GM10248 (cell line): ENCODE measurements around the gene PLCG1.

Experiments
- CTCF ChIA-PET: fragments of 300-600 bp; sonication (Branson Sonifier 250); formaldehyde crosslinking; extraction: SDS; loops from one replicate; lab custom pipeline; 2021; ENCODE audit warnings: antibody characterized with exemption; lab: Yijun Ruan, JAX
- POLR2A ChIA-PET: fragments of 350-650 bp; sonication (Branson Sonifier 250); formaldehyde crosslinking; extraction: SDS; loops from one replicate; lab custom pipeline; 2020; ENCODE audit warnings: antibody characterized with exemption; lab: Yijun Ruan, JAX
- DNase-seq: peaks from one replicate; pipeline ENCODE4 v3.0.0; 2012; ENCODE audit errors: extremely low spot score
- CTCF ChIP-seq: IDR thresholded peaks from 2 replicates; pipeline ENCODE4 v1.5.1; 2012; ENCODE audit warnings: mild to moderate bottlenecking, low read depth; ENCODE audit errors: extremely low read depth, missing control alignments, control extremely low read depth

The PLCG1 gene

DNA sequence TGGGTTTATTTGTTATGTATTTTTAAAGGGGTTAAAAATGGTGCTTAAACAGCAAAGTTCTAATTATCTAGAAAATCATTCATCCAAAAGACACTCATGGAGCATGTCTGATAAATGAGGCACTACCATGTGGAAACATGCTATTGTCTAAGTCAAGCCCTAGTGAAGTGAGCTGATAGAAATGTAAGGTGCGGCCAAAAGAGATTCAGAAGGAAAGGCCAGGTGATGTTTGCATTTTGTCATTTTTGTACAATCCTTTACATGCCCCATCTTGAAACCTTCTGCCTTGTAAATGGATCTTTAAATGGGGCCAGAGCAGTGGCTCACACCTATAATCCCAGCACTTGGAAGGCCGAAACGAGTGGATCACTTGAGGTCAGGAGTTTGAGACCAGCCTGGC lies 77.3 kb downstream of the PLCG1 start:
- no peak for DNase-seq
- ChIA-PET POLR2A (no interaction called here), CTCF (interaction anchor here (1.0 to 1.3 kb wide), 2 partner anchors 18 to 42 kb away, joined by 3 to 4 read pairs; no protein-coding TSS in a partner anchor)
- TF ChIP-seq CTCF, result no peak

- DNase-seq, result no peak
- ChIA-PET CTCF (interaction anchor here (1.0 to 1.3 kb wide), 2 partner anchors 14 to 15 kb away, joined by 3 to 4 read pairs; no protein-coding TSS in a partner anchor), POLR2A (no interaction called here)
- no peak for TF ChIP-seq CTCF
These were observed 80.1 kb downstream of the PLCG1 start for GRCh38 chr20:41217422-41217821.

DNA sequence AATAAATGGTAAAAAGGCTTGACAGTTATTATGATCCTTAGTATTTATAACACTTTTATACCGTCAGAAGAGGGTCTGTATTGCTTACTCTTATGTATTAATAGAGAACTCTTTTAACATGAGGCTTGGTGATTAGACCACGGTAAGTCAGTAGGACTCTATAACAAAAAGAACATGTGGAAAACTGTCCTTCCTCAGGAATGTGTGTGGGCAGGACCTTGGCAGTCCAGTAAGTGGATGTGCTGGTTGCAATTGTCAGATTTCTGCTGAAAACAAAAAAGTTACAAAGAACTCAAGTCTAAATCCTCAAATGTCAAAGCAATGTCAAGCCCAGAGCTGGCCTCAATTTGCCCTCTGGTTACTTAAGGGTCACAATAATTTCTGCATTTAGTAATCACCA lies 81.1 kb downstream of the PLCG1 start:
- no peak for TF ChIP-seq CTCF
- CTCF ChIA-PET, result interaction anchor here (1.0 to 2.3 kb wide), 8 partner anchors 11 to 46 kb away, joined by 3 to 24 read pairs (median 4); no protein-coding TSS in a partner anchor
- POLR2A ChIA-PET, result no interaction called here
- DNase-seq, result no peak

DNA sequence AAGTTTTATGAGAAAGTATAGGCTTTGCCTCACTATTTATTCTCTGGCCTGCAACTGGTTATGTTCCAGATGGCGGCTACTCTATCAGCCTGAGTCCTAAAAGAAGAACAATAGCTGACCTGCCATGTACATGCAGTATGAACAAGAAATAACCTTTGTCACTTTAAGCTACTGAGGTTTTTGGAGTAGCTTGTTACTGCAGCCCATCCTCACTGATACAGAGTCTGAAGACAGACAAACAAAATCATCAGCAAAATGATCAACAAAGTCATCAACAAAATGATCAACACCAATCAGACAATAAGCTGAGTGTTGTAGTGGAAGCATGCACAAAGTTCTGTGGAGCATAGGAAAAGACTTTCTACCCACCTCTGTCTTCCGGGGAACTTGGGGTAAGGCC lies 82.5 kb downstream of the PLCG1 start:
- DNase-seq, result no peak
- ChIA-PET CTCF (interaction anchor here (1.1 to 2.3 kb wide), 9 partner anchors 10 to 254 kb away, joined by 3 to 24 read pairs (median 4); no protein-coding TSS in a partner anchor), POLR2A (no interaction called here)
- TF ChIP-seq CTCF, result no peak

- POLR2A ChIA-PET, result no interaction called here
- no peak for TF ChIP-seq CTCF
- DNase-seq, result no peak
- CTCF ChIA-PET, result no interaction called here
These were observed 84.4 kb downstream of the PLCG1 start for GRCh38 chr20:41221614-41222218.

DNA sequence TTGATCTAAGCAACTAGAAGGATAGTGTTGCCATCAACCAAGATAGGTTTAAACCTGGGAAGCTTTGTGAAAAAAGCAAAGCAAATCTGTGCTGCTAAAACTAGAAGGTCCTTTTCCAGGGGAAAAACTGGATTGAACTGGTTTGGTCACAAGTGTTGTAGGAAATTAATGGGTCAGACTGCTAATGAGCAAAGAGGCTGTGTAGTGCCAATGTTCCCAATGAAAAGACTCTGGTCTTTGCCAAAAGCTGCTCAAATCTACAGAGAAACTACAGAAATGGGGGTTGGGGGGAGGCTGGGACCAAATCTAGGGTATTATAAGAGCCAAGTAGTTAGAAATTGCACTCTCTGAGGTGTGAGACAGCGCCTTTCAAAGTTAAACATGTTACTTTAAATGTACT lies 85.0 kb downstream of the PLCG1 start:
- CTCF ChIA-PET, result no interaction called here
- POLR2A ChIA-PET, result no interaction called here
- DNase-seq, result no peak
- TF ChIP-seq CTCF, result no peak
